ENCODE data around the gene AGFG1.

The AGFG1 gene

GRCh38 chr2:227450926-227451654 is 20.9 kb upstream of the AGFG1 start:
- Histone ChIP-seq H3K9me3 (ENCODE audit: control insufficient read depth in 1 of 2, low read length in 2 of 2) (no peaks in the 10 kb centered on the region), H3K4me3 (ENCODE audit: low read depth in 1 of 2, low read length in 2 of 2) (no peak overlapping the region), H3K27me3 (ENCODE audit: low read depth, low read length) (no peaks in the 10 kb centered on the region), H3K27ac (ENCODE audit: low read length) (peak overlapping the region; percentile 43), H3K36me3 (ENCODE audit: control insufficient read depth in 1 of 2, insufficient read depth in 2 of 2, low read length in 2 of 2) (no peaks in the 10 kb centered on the region), H3K4me1 (ENCODE audit: control insufficient read depth in 1 of 2, insufficient read depth in 2 of 2, low read length in 2 of 2) (no peaks in the 10 kb centered on the region)

- H3K4me1 ChIP-seq (ENCODE audit: control insufficient read depth in 1 of 2, insufficient read depth in 2 of 2, low read length in 2 of 2), result no peaks in the 10 kb centered on the region
- H3K27me3 ChIP-seq (ENCODE audit: low read depth, low read length), result no peaks in the 10 kb centered on the region
- H3K4me3 ChIP-seq (ENCODE audit: low read depth in 1 of 2, low read length in 2 of 2), result no peak overlapping the region
- H3K27ac ChIP-seq (ENCODE audit: low read length), result peak overlapping the region; percentile 43
- H3K36me3 ChIP-seq (ENCODE audit: control insufficient read depth in 1 of 2, insufficient read depth in 2 of 2, low read length in 2 of 2), result no peaks in the 10 kb centered on the region
- H3K9me3 ChIP-seq (ENCODE audit: control insufficient read depth in 1 of 2, low read length in 2 of 2), result no peaks in the 10 kb centered on the region
Measured at GRCh38 chr2:227451655-227451992, 20.3 kb upstream of the AGFG1 start.

GRCh38 chr2:227453810-227454209 is 18.1 kb upstream of the AGFG1 start:
- H3K36me3 ChIP-seq (ENCODE audit: control insufficient read depth in 1 of 2, insufficient read depth in 2 of 2, low read length in 2 of 2), result no peaks in the 10 kb centered on the region
- H3K9me3 ChIP-seq (ENCODE audit: control insufficient read depth in 1 of 2, low read length in 2 of 2), result no peaks in the 10 kb centered on the region
- H3K27ac ChIP-seq (ENCODE audit: low read length), result no peak overlapping the region
- no peak overlapping the region for H3K4me3 ChIP-seq (ENCODE audit: low read depth in 1 of 2, low read length in 2 of 2)
- no peaks in the 10 kb centered on the region for H3K27me3 ChIP-seq (ENCODE audit: low read depth, low read length)
- H3K4me1 ChIP-seq (ENCODE audit: control insufficient read depth in 1 of 2, insufficient read depth in 2 of 2, low read length in 2 of 2), result no peaks in the 10 kb centered on the region

- H3K36me3 ChIP-seq (ENCODE audit: control insufficient read depth in 1 of 2, insufficient read depth in 2 of 2, low read length in 2 of 2), result no peaks in the 10 kb centered on the region
- H3K9me3 ChIP-seq (ENCODE audit: control insufficient read depth in 1 of 2, low read length in 2 of 2), result no peaks in the 10 kb centered on the region
- no peak overlapping the region for H3K4me3 ChIP-seq (ENCODE audit: low read depth in 1 of 2, low read length in 2 of 2)
- H3K4me1 ChIP-seq (ENCODE audit: control insufficient read depth in 1 of 2, insufficient read depth in 2 of 2, low read length in 2 of 2), result no peaks in the 10 kb centered on the region
- no peaks in the 10 kb centered on the region for H3K27me3 ChIP-seq (ENCODE audit: low read depth, low read length)
- no peak overlapping the region for H3K27ac ChIP-seq (ENCODE audit: low read length)
Measured at GRCh38 chr2:227454323-227454860, 17.6 kb upstream of the AGFG1 start.

GRCh38 chr2:227455200-227455599 is 16.8 kb upstream of the AGFG1 start:
- Histone ChIP-seq H3K4me1 (ENCODE audit: control insufficient read depth in 1 of 2, insufficient read depth in 2 of 2, low read length in 2 of 2) (no peaks in the 10 kb centered on the region), H3K27me3 (ENCODE audit: low read depth, low read length) (no peaks in the 10 kb centered on the region), H3K36me3 (ENCODE audit: control insufficient read depth in 1 of 2, insufficient read depth in 2 of 2, low read length in 2 of 2) (no peaks in the 10 kb centered on the region), H3K4me3 (ENCODE audit: low read depth in 1 of 2, low read length in 2 of 2) (no peak overlapping the region), H3K9me3 (ENCODE audit: control insufficient read depth in 1 of 2, low read length in 2 of 2) (no peaks in the 10 kb centered on the region), H3K27ac (ENCODE audit: low read length) (no peak overlapping the region)

- no peaks in the 10 kb centered on the region for H3K36me3 ChIP-seq (ENCODE audit: control insufficient read depth in 1 of 2, insufficient read depth in 2 of 2, low read length in 2 of 2)
- no peak overlapping the region for H3K27ac ChIP-seq (ENCODE audit: low read length)
- H3K27me3 ChIP-seq (ENCODE audit: low read depth, low read length), result no peaks in the 10 kb centered on the region
- no peaks in the 10 kb centered on the region for H3K9me3 ChIP-seq (ENCODE audit: control insufficient read depth in 1 of 2, low read length in 2 of 2)
- no peak overlapping the region for H3K4me3 ChIP-seq (ENCODE audit: low read depth in 1 of 2, low read length in 2 of 2)
- no peaks in the 10 kb centered on the region for H3K4me1 ChIP-seq (ENCODE audit: control insufficient read depth in 1 of 2, insufficient read depth in 2 of 2, low read length in 2 of 2)
Measured at GRCh38 chr2:227456102-227456501, 15.9 kb upstream of the AGFG1 start.

GRCh38 chr2:227456772-227457171 is 15.2 kb upstream of the AGFG1 start:
- Histone ChIP-seq H3K4me3 (ENCODE audit: low read depth in 1 of 2, low read length in 2 of 2) (no peak overlapping the region), H3K27ac (ENCODE audit: low read length) (no peak overlapping the region), H3K9me3 (ENCODE audit: control insufficient read depth in 1 of 2, low read length in 2 of 2) (no peaks in the 10 kb centered on the region), H3K27me3 (ENCODE audit: low read depth, low read length) (no peaks in the 10 kb centered on the region), H3K36me3 (ENCODE audit: control insufficient read depth in 1 of 2, insufficient read depth in 2 of 2, low read length in 2 of 2) (no peaks in the 10 kb centered on the region), H3K4me1 (ENCODE audit: control insufficient read depth in 1 of 2, insufficient read depth in 2 of 2, low read length in 2 of 2) (no peaks in the 10 kb centered on the region)

- Histone ChIP-seq H3K27ac (ENCODE audit: low read length) (no peak overlapping the region), H3K4me1 (ENCODE audit: control insufficient read depth in 1 of 2, insufficient read depth in 2 of 2, low read length in 2 of 2) (no peaks in the 10 kb centered on the region), H3K27me3 (ENCODE audit: low read depth, low read length) (no peaks in the 10 kb centered on the region), H3K36me3 (ENCODE audit: control insufficient read depth in 1 of 2, insufficient read depth in 2 of 2, low read length in 2 of 2) (no peaks in the 10 kb centered on the region), H3K9me3 (ENCODE audit: control insufficient read depth in 1 of 2, low read length in 2 of 2) (no peaks in the 10 kb centered on the region), H3K4me3 (ENCODE audit: low read depth in 1 of 2, low read length in 2 of 2) (no peak overlapping the region)
Measured at GRCh38 chr2:227460070-227460485, 11.9 kb upstream of the AGFG1 start.

- no peaks in the 10 kb centered on the region for H3K36me3 ChIP-seq (ENCODE audit: control insufficient read depth in 1 of 2, insufficient read depth in 2 of 2, low read length in 2 of 2)
- no peaks in the 10 kb centered on the region for H3K9me3 ChIP-seq (ENCODE audit: control insufficient read depth in 1 of 2, low read length in 2 of 2)
- no peaks in the 10 kb centered on the region for H3K4me1 ChIP-seq (ENCODE audit: control insufficient read depth in 1 of 2, insufficient read depth in 2 of 2, low read length in 2 of 2)
- H3K27ac ChIP-seq (ENCODE audit: low read length), result no peak overlapping the region
- no peak overlapping the region for H3K4me3 ChIP-seq (ENCODE audit: low read depth in 1 of 2, low read length in 2 of 2)
- H3K27me3 ChIP-seq (ENCODE audit: low read depth, low read length), result no peaks in the 10 kb centered on the region
Measured at GRCh38 chr2:227460833-227461232, 11.1 kb upstream of the AGFG1 start.

- H3K27ac ChIP-seq (ENCODE audit: low read length), result no peak overlapping the region
- H3K4me3 ChIP-seq (ENCODE audit: low read depth in 1 of 2, low read length in 2 of 2), result no peak overlapping the region
- H3K27me3 ChIP-seq (ENCODE audit: low read depth, low read length), result no peaks in the 10 kb centered on the region
- no peaks in the 10 kb centered on the region for H3K9me3 ChIP-seq (ENCODE audit: control insufficient read depth in 1 of 2, low read length in 2 of 2)
- no peaks in the 10 kb centered on the region for H3K4me1 ChIP-seq (ENCODE audit: control insufficient read depth in 1 of 2, insufficient read depth in 2 of 2, low read length in 2 of 2)
- H3K36me3 ChIP-seq (ENCODE audit: control insufficient read depth in 1 of 2, insufficient read depth in 2 of 2, low read length in 2 of 2), result no peaks in the 10 kb centered on the region
Measured at GRCh38 chr2:227461811-227462461, 10.0 kb upstream of the AGFG1 start.

- Histone ChIP-seq H3K27ac (ENCODE audit: low read length) (no peak overlapping the region), H3K9me3 (ENCODE audit: control insufficient read depth in 1 of 2, low read length in 2 of 2) (no peaks in the 10 kb centered on the region), H3K4me3 (ENCODE audit: low read depth in 1 of 2, low read length in 2 of 2) (no peak overlapping the region), H3K36me3 (ENCODE audit: control insufficient read depth in 1 of 2, insufficient read depth in 2 of 2, low read length in 2 of 2) (no peaks in the 10 kb centered on the region), H3K4me1 (ENCODE audit: control insufficient read depth in 1 of 2, insufficient read depth in 2 of 2, low read length in 2 of 2) (no peaks in the 10 kb centered on the region), H3K27me3 (ENCODE audit: low read depth, low read length) (no peaks in the 10 kb centered on the region)
Measured at GRCh38 chr2:227462462-227462951, 9.4 kb upstream of the AGFG1 start.
